Liver (tissue), 9 donors: ENCODE data around the gene MDP1. TPM values are rescaled to one million over a fixed set of nuclear protein-coding genes. Genes with fewer than 3 reads are reported as not detected.

Source experiments
- DNase-seq: peaks from one replicate; pipeline ENCODE4 v3.0.0-alpha.2; 2017; ENCODE audit warnings: low spot score
- H3K27ac ChIP-seq, 2 donors: one replicate each; pipeline ENCODE4 v1.7.0; 2013; ENCODE audit warnings: inconsistent platforms in 2 of 2, low read length in 2 of 2, control low read depth in 1 of 2, low read depth in 1 of 2, mild to moderate bottlenecking in 1 of 2
- H3K27me3 ChIP-seq, 4 donors: one replicate each; pipeline versions ENCODE4 v1.6.1 to v1.7.0; 2013; ENCODE audit warnings: low read length in 3 of 4, inconsistent platforms in 1 of 4, mild to moderate bottlenecking in 1 of 4, moderate library complexity in 1 of 4; ENCODE audit not compliant: control insufficient read depth in 4 of 4, insufficient read depth in 4 of 4
- H3K36me3 ChIP-seq, 4 donors: one replicate each; pipeline versions ENCODE4 v1.6.1 to v1.7.0; 2013; ENCODE audit warnings: low read length in 3 of 4, mild to moderate bottlenecking in 3 of 4, low read depth in 1 of 4, moderate library complexity in 1 of 4; ENCODE audit not compliant: control insufficient read depth in 4 of 4, insufficient read depth in 3 of 4
- H3K4me1 ChIP-seq, 4 donors: one replicate each; pipeline versions ENCODE4 v1.6.1 to v1.7.0; 2013; ENCODE audit warnings: low read length in 3 of 4, mild to moderate bottlenecking in 3 of 4, moderate library complexity in 1 of 4; ENCODE audit not compliant: control insufficient read depth in 4 of 4, insufficient read depth in 4 of 4
- H3K4me3 ChIP-seq, 3 donors: one replicate each; pipeline versions ENCODE4 v1.6.1 to v1.7.0; 2013; ENCODE audit warnings: low read length in 3 of 3, control low read depth in 1 of 3, low read depth in 1 of 3, mild to moderate bottlenecking in 1 of 3
- H3K9ac ChIP-seq, 2 donors: one replicate each; pipeline ENCODE4 v1.7.0; 2013; ENCODE audit warnings: low read length in 2 of 2, mild to moderate bottlenecking in 2 of 2, moderate library complexity in 2 of 2, control low read depth in 1 of 2, low read depth in 1 of 2
- H3K9me3 ChIP-seq, 4 donors: one replicate each; pipeline versions ENCODE4 v1.6.1 to v1.7.0; 2013; ENCODE audit warnings: low read length in 3 of 4; ENCODE audit not compliant: control insufficient read depth in 4 of 4
- ATF3 ChIP-seq: IDR thresholded peaks from 2 replicates; pipeline ENCODE4 v1.6.1; 2016; ENCODE audit warnings: antibody characterized with exemption
- CTCF ChIP-seq: fragments of 150-350 bp; IDR thresholded peaks from 2 replicates; pipeline ENCODE4 v1.5.1; 2017; ENCODE audit warnings: improper control_type of control experiment, low read depth, low read length; ENCODE audit not compliant: missing input control
- EGR1 ChIP-seq, 2 donors: IDR thresholded peaks; 2 replicates each; pipeline ENCODE4 v1.6.1; 2016 to 2018; ENCODE audit warnings: antibody characterized with exemption in 2 of 2, low read depth in 2 of 2
- FOXA1 ChIP-seq: IDR thresholded peaks from 2 replicates; pipeline ENCODE4 v1.6.1; 2016; ENCODE audit warnings: antibody characterized with exemption
- FOXA2 ChIP-seq: IDR thresholded peaks from 2 replicates; pipeline ENCODE4 v1.6.1; 2016; ENCODE audit warnings: antibody characterized with exemption
- GABPA ChIP-seq, 2 donors: IDR thresholded peaks in 1 of 2; conservative IDR thresholded peaks in 1 of 2; 2 replicates each; pipeline ENCODE4 v1.6.1; 2016; ENCODE audit warnings: antibody characterized with exemption in 2 of 2, mild to moderate bottlenecking in 1 of 2, moderate library complexity in 1 of 2
- HNF4A ChIP-seq, 2 donors: conservative IDR thresholded peaks; 2 replicates each; pipeline ENCODE4 v1.6.1; 2016; ENCODE audit warnings: antibody characterized with exemption in 2 of 2, mild to moderate bottlenecking in 2 of 2
- HNF4G ChIP-seq: IDR thresholded peaks from 2 replicates; pipeline ENCODE4 v1.6.1; 2016; ENCODE audit warnings: antibody characterized with exemption
- JUND ChIP-seq, 2 donors: IDR thresholded peaks; 2 replicates each; pipeline ENCODE4 v1.6.1; 2016; ENCODE audit warnings: antibody characterized with exemption in 2 of 2
- MAX ChIP-seq: IDR thresholded peaks from 2 replicates; pipeline ENCODE4 v1.6.1; 2016; ENCODE audit warnings: antibody characterized with exemption
- NR2F2 ChIP-seq: IDR thresholded peaks from 2 replicates; pipeline ENCODE4 v1.6.1; 2016; ENCODE audit warnings: antibody characterized with exemption
- RAD21 ChIP-seq, 2 donors: IDR thresholded peaks; 2 replicates each; pipeline ENCODE4 v1.6.1; 2016; ENCODE audit warnings: antibody characterized with exemption in 2 of 2, mild to moderate bottlenecking in 2 of 2
- REST ChIP-seq: IDR thresholded peaks from 2 replicates; pipeline ENCODE4 v1.6.1; 2016; ENCODE audit warnings: antibody characterized with exemption, mild to moderate bottlenecking
- RXRA ChIP-seq, 2 donors: IDR thresholded peaks; 2 replicates each; pipeline ENCODE4 v1.6.1; 2017 to 2018; ENCODE audit warnings: antibody characterized with exemption in 2 of 2, mild to moderate bottlenecking in 1 of 2
- SP1 ChIP-seq: IDR thresholded peaks from 2 replicates; pipeline ENCODE4 v1.6.1; 2018; ENCODE audit warnings: antibody characterized with exemption, mild to moderate bottlenecking
- TAF1 ChIP-seq: conservative IDR thresholded peaks from 2 replicates; pipeline ENCODE4 v1.6.1; 2016; ENCODE audit warnings: antibody characterized with exemption, mild to moderate bottlenecking
- YY1 ChIP-seq: IDR thresholded peaks from 2 replicates; pipeline ENCODE4 v1.6.1; 2016; ENCODE audit warnings: antibody characterized with exemption, mild to moderate bottlenecking
- ZBTB33 ChIP-seq: IDR thresholded peaks from 2 replicates; pipeline ENCODE4 v1.6.1; 2016; ENCODE audit warnings: antibody characterized with exemption
- WGBS: extraction: QIAGEN DNeasy Blood & Tissue Kit; methylation state at CpG from one replicate; pipeline ENCODE4 v1.1.7; 2013; 5-methylcytosine and 5-hydroxymethylcytosine counted together
- polyA plus RNA-seq, 2 donors: library from polyadenylated mRNA; stranded (reverse) in 1 of 2; unstranded in 1 of 2; fragments of 200-250 nt in 1 of 2; fragments of >200 nt in 1 of 2; fragmentation: Nextera tagmentation in 1 of 2; extraction: Ambion mirVana in 1 of 2; gene quantifications; one replicate each; pipeline versions ENCODE4 v1.2.1 to v1.2.3, GENCODE V29; 2013 to 2015
- total RNA-seq, 2 donors: library from RNA; depleted of rRNA; stranded (reverse); fragments of >200 nt; gene quantifications; one replicate each; pipeline ENCODE4 v1.2.3, GENCODE V29; 2014
- donor health status: healthy.
- donor health status: healthy.
- donor health status: healthy.
- donor health status: healthy.
- donor health status: healthy.

The MDP1 gene
- total and polyA plus RNA-seq, 4 donors = 3.2 to 13.4 (median 7.0) TPM

- peak; percentile 59 for TF ChIP-seq SP1
- no peak for TF ChIP-seq ATF3
- TF ChIP-seq HNF4A (conservative IDR thresholded peaks at IDR 0.05) = peak in 1 of 2 donors; percentile 5
- TF ChIP-seq JUND (IDR thresholded peaks at IDR 0.05) = no peak
- peak in 1 of 2 donors; percentile 45 for TF ChIP-seq RXRA (IDR thresholded peaks at IDR 0.05)
- TF ChIP-seq RAD21 (IDR thresholded peaks at IDR 0.05) = no peak
- no peak for TF ChIP-seq TAF1
- TF ChIP-seq FOXA2 = no peak
Observed at GRCh38 chr14:24232121-24232644, 16.3 kb upstream of the MDP1 start, which contains the start of gene NEDD8 (continued).

GRCh38 chr14:24231263-24232120, 15.6 kb upstream of the MDP1 start:
- Histone ChIP-seq H3K27ac (peak overlapping the region; percentile 80 to 81), H3K36me3 (peaks cover 4 to 14% (median 9%) of the 10 kb centered on the region in 4 donors), H3K4me3 (peak overlapping the region; percentile 76 to 96 (median 85)), H3K9me3 (no peaks in the 10 kb centered on the region), H3K27me3 (no peaks in the 10 kb centered on the region), H3K9ac (peak overlapping the region; percentile 83 to 85), H3K4me1 (peaks cover 5 to 38% (median 27%) of the 10 kb centered on the region in 4 donors)
- DNase-seq = no peak
- TF ChIP-seq NR2F2 = no peak
- no peak for TF ChIP-seq ATF3
- no peak for TF ChIP-seq JUND (IDR thresholded peaks at IDR 0.05)
- no peak for TF ChIP-seq HNF4A (conservative IDR thresholded peaks at IDR 0.05)
- TF ChIP-seq RAD21 (IDR thresholded peaks at IDR 0.05) = no peak
- no peak for TF ChIP-seq RXRA (IDR thresholded peaks at IDR 0.05)
- TF ChIP-seq FOXA2 = no peak
- TF ChIP-seq FOXA1 = no peak
- no peak for TF ChIP-seq EGR1 (IDR thresholded peaks at IDR 0.05; ENCODE audit: low read depth in 2 of 2)
- no peak for TF ChIP-seq GABPA (IDR thresholded peaks at IDR 0.05 in 1 of 2, conservative IDR thresholded peaks at IDR 0.05 in 1 of 2)
- no peak for TF ChIP-seq TAF1
- no peak for TF ChIP-seq CTCF
- TF ChIP-seq HNF4G = no peak
- 11% methylated on average over 23 of the region's 23 CpGs for WGBS

- H3K27me3 ChIP-seq = no peaks in the 10 kb centered on the region
- peaks cover 5 to 29% (median 23%) of the 10 kb centered on the region in 4 donors for H3K4me1 ChIP-seq
- TF ChIP-seq YY1 (no peak), JUND (IDR thresholded peaks at IDR 0.05) (no peak), REST (no peak), HNF4A (conservative IDR thresholded peaks at IDR 0.05) (no peak), HNF4G (no peak), RAD21 (IDR thresholded peaks at IDR 0.05) (no peak), ZBTB33 (no peak), RXRA (IDR thresholded peaks at IDR 0.05) (no peak), MAX (no peak), FOXA1 (no peak)
- peaks cover 0 to 4% (median under 1%) of the 10 kb centered on the region in 4 donors for H3K36me3 ChIP-seq
- WGBS = 37% methylated on average over 1 of the region's 1 CpG
- no peak overlapping the region for H3K9ac ChIP-seq
- no peak overlapping the region for H3K27ac ChIP-seq
- no peaks in the 10 kb centered on the region for H3K9me3 ChIP-seq
- no peak for DNase-seq
- H3K4me3 ChIP-seq = no peak overlapping the region
Observed at GRCh38 chr14:24228902-24229301, 13.0 kb upstream of the MDP1 start.
